HL-60 (cell line): Measurements from ENCODE around the gene VAV2.

Experiments used
- GABPA ChIP-seq: IDR thresholded peaks from 2 replicates; pipeline ENCODE4 v1.6.1; 2012; ENCODE audit warnings: low read depth
- POLR2AphosphoS5 ChIP-seq: IDR thresholded peaks from 2 replicates; pipeline ENCODE4 v1.6.1; 2012; ENCODE audit warnings: low read depth
- SPI1 ChIP-seq: IDR thresholded peaks from 2 replicates; pipeline ENCODE4 v1.6.1; 2012; ENCODE audit warnings: low read depth, mild to moderate bottlenecking, borderline replicate concordance
- TF ChIP-seq, protein P1 (sequence below): IDR thresholded peaks from one replicate; pipeline ENCODE4 v1.5.1; 2011; ENCODE audit warnings: low read length, control low read depth, inconsistent platforms; ENCODE audit not compliant: insufficient read depth
- TF ChIP-seq, protein P2 (sequence below): IDR thresholded peaks from 2 replicates; pipeline ENCODE4 v1.6.1; 2012; ENCODE audit warnings: low read depth; ENCODE audit not compliant: insufficient replicate concordance

DNA sequence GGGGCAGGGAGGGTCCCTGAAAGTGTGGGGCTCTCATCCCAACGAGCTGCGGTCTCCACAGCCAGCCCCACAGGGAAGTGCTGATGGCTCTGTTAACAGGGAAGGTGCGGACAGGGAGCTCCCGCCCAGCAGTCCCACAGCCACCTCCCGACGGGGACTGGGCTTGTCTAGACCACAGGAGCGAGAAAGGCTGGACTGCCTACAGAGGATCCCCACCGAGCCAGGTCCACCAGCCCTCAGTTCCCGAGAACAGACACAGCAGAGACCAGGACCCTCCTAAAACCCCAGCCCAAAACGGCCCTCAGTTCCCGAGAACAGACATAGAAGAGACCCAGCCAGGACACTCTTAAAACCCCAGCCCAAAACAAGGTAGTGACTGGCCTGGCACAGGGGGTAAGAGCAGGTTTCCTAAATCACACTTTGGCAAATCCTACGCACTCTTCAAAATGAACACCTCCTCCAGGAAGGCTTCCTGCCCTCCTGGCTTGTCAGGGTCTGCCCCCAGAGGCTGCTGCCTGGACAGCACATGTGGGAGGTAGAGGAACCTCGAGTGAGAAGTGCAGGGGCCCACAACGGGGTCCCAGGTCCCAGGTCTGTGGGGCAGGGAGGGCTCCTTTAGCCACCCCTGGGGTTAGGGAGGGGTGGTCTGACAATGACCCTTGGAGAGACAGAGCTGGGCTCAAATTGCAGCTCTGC is 167.9 kb downstream of the VAV2 start:
- TF ChIP-seq, protein P1, sequence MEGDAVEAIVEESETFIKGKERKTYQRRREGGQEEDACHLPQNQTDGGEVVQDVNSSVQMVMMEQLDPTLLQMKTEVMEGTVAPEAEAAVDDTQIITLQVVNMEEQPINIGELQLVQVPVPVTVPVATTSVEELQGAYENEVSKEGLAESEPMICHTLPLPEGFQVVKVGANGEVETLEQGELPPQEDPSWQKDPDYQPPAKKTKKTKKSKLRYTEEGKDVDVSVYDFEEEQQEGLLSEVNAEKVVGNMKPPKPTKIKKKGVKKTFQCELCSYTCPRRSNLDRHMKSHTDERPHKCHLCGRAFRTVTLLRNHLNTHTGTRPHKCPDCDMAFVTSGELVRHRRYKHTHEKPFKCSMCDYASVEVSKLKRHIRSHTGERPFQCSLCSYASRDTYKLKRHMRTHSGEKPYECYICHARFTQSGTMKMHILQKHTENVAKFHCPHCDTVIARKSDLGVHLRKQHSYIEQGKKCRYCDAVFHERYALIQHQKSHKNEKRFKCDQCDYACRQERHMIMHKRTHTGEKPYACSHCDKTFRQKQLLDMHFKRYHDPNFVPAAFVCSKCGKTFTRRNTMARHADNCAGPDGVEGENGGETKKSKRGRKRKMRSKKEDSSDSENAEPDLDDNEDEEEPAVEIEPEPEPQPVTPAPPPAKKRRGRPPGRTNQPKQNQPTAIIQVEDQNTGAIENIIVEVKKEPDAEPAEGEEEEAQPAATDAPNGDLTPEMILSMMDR = no peak
- TF ChIP-seq POLR2AphosphoS5 = no peak
- no peak for TF ChIP-seq GABPA
- TF ChIP-seq SPI1 = no peak
- TF ChIP-seq, protein P2, sequence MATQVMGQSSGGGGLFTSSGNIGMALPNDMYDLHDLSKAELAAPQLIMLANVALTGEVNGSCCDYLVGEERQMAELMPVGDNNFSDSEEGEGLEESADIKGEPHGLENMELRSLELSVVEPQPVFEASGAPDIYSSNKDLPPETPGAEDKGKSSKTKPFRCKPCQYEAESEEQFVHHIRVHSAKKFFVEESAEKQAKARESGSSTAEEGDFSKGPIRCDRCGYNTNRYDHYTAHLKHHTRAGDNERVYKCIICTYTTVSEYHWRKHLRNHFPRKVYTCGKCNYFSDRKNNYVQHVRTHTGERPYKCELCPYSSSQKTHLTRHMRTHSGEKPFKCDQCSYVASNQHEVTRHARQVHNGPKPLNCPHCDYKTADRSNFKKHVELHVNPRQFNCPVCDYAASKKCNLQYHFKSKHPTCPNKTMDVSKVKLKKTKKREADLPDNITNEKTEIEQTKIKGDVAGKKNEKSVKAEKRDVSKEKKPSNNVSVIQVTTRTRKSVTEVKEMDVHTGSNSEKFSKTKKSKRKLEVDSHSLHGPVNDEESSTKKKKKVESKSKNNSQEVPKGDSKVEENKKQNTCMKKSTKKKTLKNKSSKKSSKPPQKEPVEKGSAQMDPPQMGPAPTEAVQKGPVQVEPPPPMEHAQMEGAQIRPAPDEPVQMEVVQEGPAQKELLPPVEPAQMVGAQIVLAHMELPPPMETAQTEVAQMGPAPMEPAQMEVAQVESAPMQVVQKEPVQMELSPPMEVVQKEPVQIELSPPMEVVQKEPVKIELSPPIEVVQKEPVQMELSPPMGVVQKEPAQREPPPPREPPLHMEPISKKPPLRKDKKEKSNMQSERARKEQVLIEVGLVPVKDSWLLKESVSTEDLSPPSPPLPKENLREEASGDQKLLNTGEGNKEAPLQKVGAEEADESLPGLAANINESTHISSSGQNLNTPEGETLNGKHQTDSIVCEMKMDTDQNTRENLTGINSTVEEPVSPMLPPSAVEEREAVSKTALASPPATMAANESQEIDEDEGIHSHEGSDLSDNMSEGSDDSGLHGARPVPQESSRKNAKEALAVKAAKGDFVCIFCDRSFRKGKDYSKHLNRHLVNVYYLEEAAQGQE = no peak
